ENCODE measurements around the gene TRPV5. TPM values are rescaled to one million over a fixed set of nuclear protein-coding genes. Genes with fewer than 3 reads are reported as not detected.
A peak's percentile ranks its signal among the peaks of the same experiment; 100 is the strongest.

The TRPV5 gene
- total and polyA plus RNA-seq, 2 of the 8 experiments (the other 6 are each of a cell fraction or from before 2014, with no cell fraction given), result 0.03 TPM; not detected in 1

DNA sequence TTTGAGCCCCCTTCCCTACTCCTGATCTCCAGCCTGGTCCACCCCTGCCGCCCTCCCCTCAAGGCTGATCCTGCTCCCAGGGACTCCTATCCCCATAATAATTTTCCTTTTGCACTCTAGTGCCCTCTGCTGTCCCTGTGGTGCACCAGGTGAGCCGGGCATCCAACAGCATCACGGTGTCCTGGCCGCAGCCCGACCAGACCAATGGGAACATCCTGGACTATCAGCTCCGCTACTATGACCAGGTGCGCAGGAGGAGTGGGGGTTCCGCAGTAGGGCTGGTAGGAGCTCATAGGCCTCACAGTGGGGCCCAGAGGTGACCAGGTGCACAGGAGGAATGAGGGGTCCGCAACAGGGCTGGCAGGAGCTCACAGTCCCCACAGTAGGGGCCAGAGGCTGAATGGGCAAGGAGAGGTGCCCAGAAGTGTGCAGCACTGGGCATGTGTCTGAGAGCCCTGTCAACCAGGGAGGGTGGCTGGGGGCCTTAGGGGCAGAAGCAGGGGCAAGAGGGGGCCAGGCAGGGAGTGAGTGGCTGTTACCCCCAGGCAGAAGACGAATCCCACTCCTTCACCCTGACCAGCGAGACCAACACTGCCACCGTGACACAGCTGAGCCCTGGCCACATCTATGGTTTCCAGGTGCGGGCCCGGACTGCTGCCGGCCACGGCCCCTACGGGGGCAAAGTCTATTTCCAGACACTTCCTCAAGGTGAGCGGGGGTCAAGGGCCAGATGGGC, 67.0 kb downstream of the TRPV5 start:
- H4K8ac ChIP-seq (ENCODE audit: extremely low read depth, insufficient read depth, low read length), result peak overlapping the region; percentile 68; the same call in 1 of the 2 replicates
- POLR2A ChIA-PET (ENCODE audit: partially characterized antibody), result interaction anchor here (0.6 kb wide), 2 partner anchors 11 to 26 kb away, joined by 3 to 4 read pairs; partner anchors contain the start of gene EPHB6
- no peak overlapping the region for H2BK120ac ChIP-seq (replicated peaks; ENCODE audit: low read depth, low read length)
- H2AFZ ChIP-seq (ENCODE audit: low read length), result no peak overlapping the region
- H3K23me2 ChIP-seq (ENCODE audit: low read depth, low read length), result no peaks in the 10 kb centered on the region; the same call in 1 of the 2 replicates
- no peak overlapping the region for H3K4me3 ChIP-seq (ENCODE audit: extremely low read depth in 1 of 4, insufficient read depth in 2 of 4, low read depth in 3 of 4, low read length in 4 of 4)
- no peak overlapping the region for H3K14ac ChIP-seq (ENCODE audit: insufficient read length)
- peak in 1 of 2 experiments; percentile 82 for DNase-seq (ENCODE audit: low read depth in 1 of 2, low spot score in 2 of 2)
- H3K36me3 ChIP-seq (ENCODE audit: control insufficient read depth in 2 of 4, insufficient read depth in 4 of 4, low read length in 3 of 4), result no peaks in the 10 kb centered on the region
- H3K27me3 ChIP-seq (replicated peaks in 1 of 4; ENCODE audit: control insufficient read depth in 3 of 4, extremely low read depth in 1 of 4, insufficient read depth in 3 of 4, low read length in 3 of 4), result no peaks in the 10 kb centered on the region
- CTCF ChIA-PET (ENCODE audit: partially characterized antibody), result interaction anchor here (0.5 to 13.9 kb wide), 61 partner anchors 8 to 977 kb away, joined by 3 to 107 read pairs (median 4); partner anchors contain the start of genes EPHB6 and TRPV5
- no peak overlapping the region for H3K18ac ChIP-seq (ENCODE audit: extremely low read depth, low read length)
- H4K91ac ChIP-seq (replicated peaks; ENCODE audit: insufficient read length, low read length), result no peak overlapping the region
- H3K4ac ChIP-seq (replicated peaks; ENCODE audit: insufficient read length, low read depth, low read length), result no peak overlapping the region
- H2BK5ac ChIP-seq (ENCODE audit: low read depth, low read length), result 0 out of 2 replicates have a peak overlapping the region, but pooled peaks have one; percentile 60
- no peak overlapping the region for H2AK5ac ChIP-seq (ENCODE audit: low read depth, low read length)
- H4K5ac ChIP-seq (ENCODE audit: insufficient read length, low read depth, low read length), result no peak overlapping the region
- H2BK20ac ChIP-seq (ENCODE audit: low read length), result no peak overlapping the region
- 77% methylated on average over 11 of the region's 18 CpGs; no CpG with 5 or more reads in 1 of the 2 experiments for WGBS, 2 experiments (ENCODE audit: extremely low coverage in 1 of 2, insufficient coverage in 1 of 2, insufficient read length in 1 of 2, insufficient replicate concordance in 2 of 2, low coverage in 1 of 2, low lambda C conversion rate in 2 of 2, missing lambda C conversion rate in 1 of 2)
- no peaks in the 10 kb centered on the region for H3K9me3 ChIP-seq (ENCODE audit: insufficient read depth in 2 of 2, low read depth in 1 of 2, low read length in 1 of 2)
- 0 out of 2 replicates have a peak overlapping the region, but pooled peaks have one; percentile 60 for H2BK12ac ChIP-seq (ENCODE audit: low read depth, low read length)
- H3K4me2 ChIP-seq (ENCODE audit: insufficient read depth in 1 of 2, low read depth in 2 of 2, low read length in 2 of 2), result no peak overlapping the region
- H4K20me1 ChIP-seq (replicated peaks in 1 of 2; ENCODE audit: control insufficient read depth in 1 of 2, insufficient read depth in 2 of 2, low read length in 2 of 2), result no peaks in the 10 kb centered on the region
- H3K79me1 ChIP-seq (ENCODE audit: low read depth, low read length), result no peaks in the 10 kb centered on the region; the same call in 1 of the 2 replicates
- peaks cover 3 to 10% (median 9%) of the 10 kb centered on the region in 4 experiments; a peak in 6 of 7 replicates for H3K4me1 ChIP-seq (replicated peaks in 1 of 4; ENCODE audit: control insufficient read depth in 3 of 4, insufficient read depth in 4 of 4, low read length in 3 of 4)
- no peak overlapping the region for H3K27ac ChIP-seq (ENCODE audit: low read depth, low read length)
- no peak overlapping the region for H3K23ac ChIP-seq (ENCODE audit: insufficient read length)
- no peak overlapping the region for H3K9ac ChIP-seq (replicated peaks in 1 of 4; ENCODE audit: extremely low read depth in 1 of 4, low read depth in 3 of 4, low read length in 3 of 4)
- H3K79me2 ChIP-seq (ENCODE audit: control insufficient read depth in 1 of 2, insufficient read depth in 2 of 2, low read length in 2 of 2), result no peaks in the 10 kb centered on the region
- no peak overlapping the region for H3K56ac ChIP-seq (replicated peaks; ENCODE audit: insufficient read length, low read depth, low read length)
- no peak overlapping the region for H2BK15ac ChIP-seq (ENCODE audit: low read length)
- FAIRE-seq, result no peak
- TF ChIP-seq, protein P1, sequence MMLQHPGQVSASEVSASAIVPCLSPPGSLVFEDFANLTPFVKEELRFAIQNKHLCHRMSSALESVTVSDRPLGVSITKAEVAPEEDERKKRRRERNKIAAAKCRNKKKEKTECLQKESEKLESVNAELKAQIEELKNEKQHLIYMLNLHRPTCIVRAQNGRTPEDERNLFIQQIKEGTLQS (IDR thresholded peaks at IDR 0.05; ENCODE audit: insufficient read depth, low read depth, low read length), result no peak
- TF ChIP-seq POLR2AphosphoS5 (IDR thresholded peaks at IDR 0.05; ENCODE audit: low read depth, low read length), result no peak
- TF ChIP-seq, protein P2, sequence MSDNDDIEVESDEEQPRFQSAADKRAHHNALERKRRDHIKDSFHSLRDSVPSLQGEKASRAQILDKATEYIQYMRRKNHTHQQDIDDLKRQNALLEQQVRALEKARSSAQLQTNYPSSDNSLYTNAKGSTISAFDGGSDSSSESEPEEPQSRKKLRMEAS (IDR thresholded peaks at IDR 0.05), result 0 out of 2 replicates have a peak, but pooled peaks have one; percentile 22
- TF ChIP-seq BRCA1 (IDR thresholded peaks at IDR 0.05; ENCODE audit: low read depth, low read length), result no peak
- no peak for TF ChIP-seq CTBP2 (IDR thresholded peaks at IDR 0.05; ENCODE audit: borderline replicate concordance, insufficient read depth, insufficient read length, low read length)
- no peak for TF ChIP-seq TAF7 (optimal IDR thresholded peaks at IDR 0.05; ENCODE audit: borderline replicate concordance, low read depth, low read length)
- TF ChIP-seq RXRA (IDR thresholded peaks at IDR 0.05; ENCODE audit: insufficient read depth, low read depth, low read length), result 0 out of 2 replicates have a peak, but pooled peaks have one; percentile 33
- TF ChIP-seq TBP (IDR thresholded peaks at IDR 0.05; ENCODE audit: low read depth, low read length), result no peak
- TF ChIP-seq CHD2 (IDR thresholded peaks at IDR 0.05; ENCODE audit: low read length), result no peak
- no peak for TF ChIP-seq HDAC6 (IDR thresholded peaks at IDR 0.05; ENCODE audit: low read depth, low read length)

Data from H1 (cell line).